ENCODE data around the gene GABRB1.

GABRB1 gene

GRCh38 chr4:47410271-47410670 lies 378.9 kb downstream of the GABRB1 start:
- H3K9me3 ChIP-seq (ENCODE audit: control insufficient read depth, insufficient read depth, low read length), result no peaks in the 10 kb centered on the region
- peaks cover 6% of the 10 kb centered on the region; the same call in 1 of the 2 replicates for H3K4me1 ChIP-seq (ENCODE audit: insufficient read depth, low read length)
- no peaks in the 10 kb centered on the region for H3K36me3 ChIP-seq (ENCODE audit: insufficient read depth, low read length)
- no peak overlapping the region for H3K9ac ChIP-seq (ENCODE audit: low read depth, low read length)

DNA sequence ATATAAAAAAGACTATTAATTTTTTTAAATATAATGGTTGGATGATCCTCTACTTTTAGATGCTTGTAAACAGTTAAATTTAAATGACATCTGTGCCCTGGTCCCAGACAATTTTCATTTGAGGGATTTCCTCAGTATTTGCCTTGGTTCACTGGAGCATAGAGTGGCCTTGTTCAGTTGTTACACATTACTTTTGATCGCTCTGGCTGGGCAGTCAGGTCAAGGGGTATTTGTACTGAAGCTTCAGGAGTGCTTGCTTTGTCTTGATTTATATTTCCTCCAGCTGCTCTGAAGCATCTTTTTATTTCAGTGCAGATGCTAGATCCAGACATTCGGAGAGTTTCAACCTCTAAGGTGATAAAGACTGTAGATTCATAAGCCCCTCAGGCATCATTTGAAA lies 382.2 kb downstream of the GABRB1 start:
- H3K9ac ChIP-seq (ENCODE audit: low read depth, low read length), result no peak overlapping the region
- H3K4me1 ChIP-seq (ENCODE audit: insufficient read depth, low read length), result peaks cover 6% of the 10 kb centered on the region; the same call in 1 of the 2 replicates
- H3K36me3 ChIP-seq (ENCODE audit: insufficient read depth, low read length), result no peaks in the 10 kb centered on the region
- H3K9me3 ChIP-seq (ENCODE audit: control insufficient read depth, insufficient read depth, low read length), result no peaks in the 10 kb centered on the region

DNA sequence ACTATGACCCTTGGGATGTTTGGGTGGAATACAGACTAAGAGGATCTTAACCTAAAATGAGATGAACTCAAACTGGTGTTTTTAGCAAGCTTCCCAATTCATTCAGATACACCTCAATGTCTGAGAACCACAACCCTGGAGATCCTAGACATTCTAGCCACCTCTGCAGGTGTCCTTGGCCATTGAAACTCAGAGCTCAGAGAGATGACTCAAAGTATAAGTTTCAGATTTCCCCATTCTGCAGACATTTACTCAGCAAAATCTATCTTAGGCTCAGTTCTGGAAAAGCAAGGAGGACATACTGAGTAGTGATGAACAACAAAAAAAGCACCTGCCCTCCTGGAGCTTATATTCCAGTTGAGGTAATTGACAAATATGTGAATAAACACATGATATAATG lies 384.4 kb downstream of the GABRB1 start:
- Histone ChIP-seq H3K4me1 (ENCODE audit: insufficient read depth, low read length) (peaks cover 6% of the 10 kb centered on the region; the same call in 1 of the 2 replicates), H3K9me3 (ENCODE audit: control insufficient read depth, insufficient read depth, low read length) (no peaks in the 10 kb centered on the region), H3K9ac (ENCODE audit: low read depth, low read length) (no peak overlapping the region), H3K36me3 (ENCODE audit: insufficient read depth, low read length) (no peaks in the 10 kb centered on the region)

DNA sequence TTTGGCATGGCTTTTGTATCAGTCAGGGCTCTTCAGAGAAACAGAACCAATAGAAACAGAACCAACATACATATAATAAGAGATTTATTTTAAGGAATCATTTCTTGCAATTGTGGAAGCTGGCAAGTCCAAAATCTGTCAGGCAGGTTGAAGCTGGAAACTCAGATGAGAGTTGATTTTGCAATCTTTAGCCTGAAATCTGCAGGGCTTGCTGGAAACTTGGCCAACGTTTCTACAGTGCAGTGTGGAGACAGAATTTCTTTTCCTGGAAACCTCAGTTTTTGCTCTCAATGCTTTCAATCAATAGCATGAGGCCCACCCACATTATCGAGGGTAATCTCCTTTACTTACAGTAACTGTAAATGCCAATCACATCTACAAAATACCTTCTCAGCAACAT lies 386.8 kb downstream of the GABRB1 start:
- Histone ChIP-seq H3K9me3 (ENCODE audit: control insufficient read depth, insufficient read depth, low read length) (no peaks in the 10 kb centered on the region), H3K36me3 (ENCODE audit: insufficient read depth, low read length) (no peaks in the 10 kb centered on the region), H3K4me1 (ENCODE audit: insufficient read depth, low read length) (peaks cover 6% of the 10 kb centered on the region; the same call in 1 of the 2 replicates), H3K9ac (ENCODE audit: low read depth, low read length) (no peak overlapping the region)

- Histone ChIP-seq H3K9me3 (ENCODE audit: control insufficient read depth, insufficient read depth, low read length) (no peaks in the 10 kb centered on the region), H3K9ac (ENCODE audit: low read depth, low read length) (no peak overlapping the region)
Measured at GRCh38 chr4:47419296-47419695, 387.9 kb downstream of the GABRB1 start.

DNA sequence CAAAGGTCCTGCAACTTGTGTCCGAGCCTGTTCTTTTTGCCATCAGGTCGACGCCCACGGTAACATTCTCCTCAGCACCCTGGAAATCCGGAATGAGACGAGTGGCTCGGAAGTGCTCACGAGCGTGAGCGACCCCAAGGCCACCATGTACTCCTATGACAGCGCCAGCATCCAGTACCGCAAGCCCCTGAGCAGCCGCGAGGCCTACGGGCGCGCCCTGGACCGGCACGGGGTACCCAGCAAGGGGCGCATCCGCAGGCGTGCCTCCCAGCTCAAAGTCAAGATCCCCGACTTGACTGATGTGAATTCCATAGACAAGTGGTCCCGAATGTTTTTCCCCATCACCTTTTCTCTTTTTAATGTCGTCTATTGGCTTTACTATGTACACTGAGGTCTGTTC lies 394.3 kb downstream of the GABRB1 start:
- Histone ChIP-seq H3K36me3 (ENCODE audit: insufficient read depth, low read length) (no peaks in the 10 kb centered on the region), H3K9me3 (ENCODE audit: control insufficient read depth, insufficient read depth, low read length) (no peaks in the 10 kb centered on the region), H3K9ac (ENCODE audit: low read depth, low read length) (no peak overlapping the region), H3K4me1 (ENCODE audit: insufficient read depth, low read length) (no peaks in the 10 kb centered on the region)

More at GRCh38 chr4:47419296-47419695, 387.9 kb downstream of the GABRB1 start:
- H3K36me3 ChIP-seq (ENCODE audit: insufficient read depth, low read length), result no peaks in the 10 kb centered on the region
- no peaks in the 10 kb centered on the region for H3K4me1 ChIP-seq (ENCODE audit: insufficient read depth, low read length)

DNA sequence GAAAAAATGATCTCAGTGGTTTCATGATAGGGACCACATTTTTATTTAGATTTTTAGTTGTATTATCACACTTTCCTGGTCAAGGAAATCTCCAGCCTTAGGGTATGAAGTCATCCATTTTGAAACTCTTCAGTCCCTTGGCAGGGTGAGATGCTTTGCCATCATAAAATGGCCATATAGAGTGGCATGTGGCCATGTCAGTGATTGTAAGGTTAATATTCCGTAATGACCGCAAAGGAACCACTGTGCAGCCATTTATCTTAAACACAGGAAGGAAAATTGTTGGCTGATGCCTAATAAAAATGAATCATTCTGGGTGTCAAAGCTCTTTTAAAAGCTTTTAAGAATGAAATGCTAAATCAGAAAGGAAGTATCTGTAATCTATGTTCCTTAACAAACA lies 396.6 kb downstream of the GABRB1 start:
- Histone ChIP-seq H3K4me1 (ENCODE audit: insufficient read depth, low read length) (0 out of 2 replicates have a peak, but pooled peaks cover 6% of the 10 kb centered on the region), H3K9ac (ENCODE audit: low read depth, low read length) (no peak overlapping the region), H3K36me3 (ENCODE audit: insufficient read depth, low read length) (no peaks in the 10 kb centered on the region), H3K9me3 (ENCODE audit: control insufficient read depth, insufficient read depth, low read length) (no peaks in the 10 kb centered on the region)

- no peak overlapping the region for H3K9ac ChIP-seq (ENCODE audit: low read depth, low read length)
- H3K36me3 ChIP-seq (ENCODE audit: insufficient read depth, low read length), result no peaks in the 10 kb centered on the region
- 0 out of 2 replicates have a peak, but pooled peaks cover 6% of the 10 kb centered on the region for H3K4me1 ChIP-seq (ENCODE audit: insufficient read depth, low read length)
- H3K9me3 ChIP-seq (ENCODE audit: control insufficient read depth, insufficient read depth, low read length), result no peaks in the 10 kb centered on the region
Measured at GRCh38 chr4:47432749-47433148, 401.4 kb downstream of the GABRB1 start.

GRCh38 chr4:47434931-47435330 lies 403.6 kb downstream of the GABRB1 start:
- Histone ChIP-seq H3K36me3 (ENCODE audit: insufficient read depth, low read length) (no peaks in the 10 kb centered on the region), H3K9me3 (ENCODE audit: control insufficient read depth, insufficient read depth, low read length) (no peaks in the 10 kb centered on the region), H3K9ac (ENCODE audit: low read depth, low read length) (no peak overlapping the region), H3K4me1 (ENCODE audit: insufficient read depth, low read length) (0 out of 2 replicates have a peak, but pooled peaks cover 6% of the 10 kb centered on the region)

DNA sequence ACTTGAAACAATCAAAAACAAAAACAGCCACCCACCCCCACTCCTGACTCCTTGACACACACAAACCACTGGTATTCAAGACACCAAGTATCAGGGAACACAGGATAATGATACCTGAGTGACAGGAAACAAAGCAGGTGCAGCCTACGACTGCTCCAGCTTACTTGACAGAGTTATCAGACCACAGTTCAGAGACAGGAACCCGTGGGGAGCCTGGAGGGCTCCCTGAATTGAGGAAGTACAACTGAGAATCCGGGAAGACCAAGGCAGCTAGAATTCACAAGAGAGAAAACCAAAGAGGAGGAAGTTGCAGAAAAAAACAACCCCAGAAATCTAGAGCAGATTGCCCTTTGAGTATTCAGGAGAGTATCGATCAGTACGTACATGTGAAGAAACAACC lies 411.6 kb downstream of the GABRB1 start:
- no peaks in the 10 kb centered on the region for H3K36me3 ChIP-seq (ENCODE audit: insufficient read depth, low read length)
- H3K9ac ChIP-seq (ENCODE audit: low read depth, low read length), result no peak overlapping the region
- no peaks in the 10 kb centered on the region for H3K4me1 ChIP-seq (ENCODE audit: insufficient read depth, low read length)
- no peaks in the 10 kb centered on the region for H3K9me3 ChIP-seq (ENCODE audit: control insufficient read depth, insufficient read depth, low read length)

- no peaks in the 10 kb centered on the region for H3K36me3 ChIP-seq (ENCODE audit: insufficient read depth, low read length)
- no peak overlapping the region for H3K9ac ChIP-seq (ENCODE audit: low read depth, low read length)
- no peaks in the 10 kb centered on the region for H3K9me3 ChIP-seq (ENCODE audit: control insufficient read depth, insufficient read depth, low read length)
- no peaks in the 10 kb centered on the region for H3K4me1 ChIP-seq (ENCODE audit: insufficient read depth, low read length)
Measured at GRCh38 chr4:47444031-47444430, 412.7 kb downstream of the GABRB1 start.

GRCh38 chr4:47451657-47452056 lies 420.3 kb downstream of the GABRB1 start:
- Histone ChIP-seq H3K4me1 (ENCODE audit: insufficient read depth, low read length) (no peaks in the 10 kb centered on the region), H3K36me3 (ENCODE audit: insufficient read depth, low read length) (no peaks in the 10 kb centered on the region)

GRCh38 chr4:47462799-47463234 lies 431.4 kb downstream of the GABRB1 start:
- Histone ChIP-seq H3K9ac (ENCODE audit: low read depth, low read length) (peak overlapping the region; percentile 63), H3K9me3 (ENCODE audit: control insufficient read depth, insufficient read depth, low read length) (no peaks in the 10 kb centered on the region), H3K36me3 (ENCODE audit: insufficient read depth, low read length) (no peaks in the 10 kb centered on the region), H3K4me1 (ENCODE audit: insufficient read depth, low read length) (no peaks in the 10 kb centered on the region)

More at GRCh38 chr4:47451657-47452056, 420.3 kb downstream of the GABRB1 start:
- H3K9ac ChIP-seq (ENCODE audit: low read depth, low read length), result no peak overlapping the region
- H3K9me3 ChIP-seq (ENCODE audit: control insufficient read depth, insufficient read depth, low read length), result no peaks in the 10 kb centered on the region

DNA sequence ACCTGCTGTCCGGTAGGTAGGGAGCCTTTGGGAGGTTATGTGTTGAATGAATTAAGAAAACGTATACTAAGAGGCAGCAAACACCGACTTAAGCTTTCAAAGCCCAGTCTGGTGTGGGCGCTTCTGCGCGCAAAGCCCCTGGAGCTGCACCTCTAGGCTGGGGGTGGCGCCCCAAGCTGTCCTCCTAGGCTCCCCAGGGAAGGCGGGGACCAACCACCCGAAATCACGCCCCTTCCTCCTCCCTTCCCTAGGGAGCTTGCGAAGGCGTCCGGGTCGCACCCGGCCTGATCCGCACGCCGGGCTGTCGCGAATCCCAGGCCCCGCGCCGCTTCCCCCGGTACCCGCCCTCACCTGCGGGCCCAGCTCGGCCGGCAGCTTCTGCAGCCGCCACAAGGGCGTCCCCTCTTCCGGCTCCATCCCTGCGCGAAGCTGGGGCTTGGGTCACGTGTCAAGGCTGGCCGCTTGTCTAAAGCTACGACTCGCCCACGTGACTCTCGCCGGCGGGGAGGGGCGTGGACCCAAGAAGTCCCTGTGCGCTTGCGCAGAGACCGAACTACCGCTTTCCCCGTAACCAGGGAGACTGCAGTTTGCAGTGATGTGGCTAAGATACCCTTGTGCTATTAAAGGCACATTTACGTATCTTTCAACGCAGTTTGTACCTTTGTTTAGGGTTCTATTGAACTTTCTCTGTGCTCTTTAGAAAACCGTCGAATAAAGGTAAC lies 432.0 kb downstream of the GABRB1 start, which contains the start of gene COMMD8:
TSS of gene COMMD8 (minus strand) at position 468 of the 722 bp plus-strand sequence. CDS start at position 417, 51 bp downstream.
- no peaks in the 10 kb centered on the region for H3K4me1 ChIP-seq (ENCODE audit: insufficient read depth, low read length)
- no peaks in the 10 kb centered on the region for H3K36me3 ChIP-seq (ENCODE audit: insufficient read depth, low read length)
- H3K9ac ChIP-seq (ENCODE audit: low read depth, low read length), result peak within 1 kb of the TSS; percentile 63
- no peaks in the 10 kb centered on the region for H3K9me3 ChIP-seq (ENCODE audit: control insufficient read depth, insufficient read depth, low read length)

- H3K36me3 ChIP-seq (ENCODE audit: insufficient read depth, low read length), result no peaks in the 10 kb centered on the region
- no peak overlapping the region for H3K9ac ChIP-seq (ENCODE audit: low read depth, low read length)
- no peaks in the 10 kb centered on the region for H3K9me3 ChIP-seq (ENCODE audit: control insufficient read depth, insufficient read depth, low read length)
- no peaks in the 10 kb centered on the region for H3K4me1 ChIP-seq (ENCODE audit: insufficient read depth, low read length)
Measured at GRCh38 chr4:47465004-47465403, 433.6 kb downstream of the GABRB1 start.

Measured in ES-I3 (cell line).